Activated T-helper 9 cell treated with anti-CD3 and anti-CD28 coated beads, Interleukin-2, amount 50 U/mL, for 16 hours (primary cell): ENCODE measurements around the gene ATXN1.
A peak's percentile ranks its signal among the peaks of the same experiment; 100 is the strongest.
"Not testable (repeated sequence)": the region's sequence is repeated elsewhere in the genome, so short reads cannot be mapped to it uniquely, and the experiment has no call there.

Source experiments
- DNase-seq: peaks from one replicate; pipeline ENCODE4 v3.0.0-alpha.2; 2020; ENCODE audit warnings: low read depth

ATXN1 gene

DNA sequence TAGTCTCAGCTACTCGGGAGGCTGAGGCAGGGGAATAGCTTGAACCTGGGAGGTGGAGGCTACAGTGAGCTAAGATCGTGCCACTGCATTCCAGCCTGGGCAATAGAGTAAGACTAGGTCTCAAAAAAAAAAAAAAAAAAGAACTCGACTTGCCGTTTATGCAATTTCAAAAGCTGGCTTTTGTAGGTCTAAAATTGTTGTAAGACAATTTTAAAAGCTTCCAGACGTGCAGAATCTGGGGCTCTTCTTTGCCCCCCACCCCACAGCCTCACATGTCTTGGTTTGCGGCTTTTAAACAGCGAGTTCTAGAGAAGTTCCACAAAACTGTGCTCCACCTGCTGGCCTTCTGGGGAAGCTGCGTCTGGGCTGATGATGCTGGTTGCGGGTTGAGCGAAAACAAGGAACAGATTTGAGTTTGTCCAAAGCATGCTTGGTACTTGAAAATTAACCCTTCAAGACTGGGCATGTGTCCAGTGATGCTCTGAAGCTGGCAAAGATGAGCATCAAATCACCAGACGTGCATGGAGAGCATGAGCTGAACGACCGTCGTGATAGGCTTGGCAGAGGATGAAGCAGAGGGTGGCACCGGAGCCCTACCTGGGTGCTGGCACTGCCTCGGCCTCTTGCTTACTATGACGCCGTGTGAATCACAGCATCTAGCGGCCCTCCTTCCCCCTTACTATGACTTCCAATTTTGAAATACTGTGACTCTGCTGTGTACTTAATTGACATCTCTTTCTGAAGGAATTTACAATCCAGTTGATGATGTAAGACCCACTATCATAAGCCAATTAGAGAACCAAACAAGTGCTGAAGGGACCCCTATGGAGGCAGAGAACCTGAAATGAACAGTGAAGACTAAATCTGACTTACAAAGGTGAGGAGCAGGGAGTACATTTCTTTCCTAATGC, 351.5 kb downstream of the ATXN1 start:
- DNase-seq: peak; percentile 34

- DNase-seq: no peak
Observed at GRCh38 chr6:16408766-16409165, 352.5 kb downstream of the ATXN1 start.

DNA sequence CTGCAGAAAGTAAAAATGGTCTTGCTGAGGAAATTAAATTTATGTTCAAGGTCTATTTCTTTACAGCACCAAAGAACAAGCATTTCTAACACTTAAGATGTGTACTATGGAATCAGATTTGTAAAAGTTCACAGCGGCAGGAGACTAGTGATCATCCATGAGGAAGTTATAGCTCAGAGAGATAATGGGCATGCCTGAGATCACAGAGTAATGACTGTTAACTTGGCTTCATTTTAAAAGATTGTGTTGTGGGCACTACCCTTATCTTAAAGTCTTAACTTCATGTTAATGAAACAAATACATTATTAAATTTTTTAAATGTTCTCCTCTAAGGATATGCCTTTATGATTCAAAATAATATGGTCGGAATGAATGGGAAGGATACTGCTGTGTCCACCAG, 354.3 kb downstream of the ATXN1 start:
- DNase-seq: no peak

- not testable (repeated sequence) for DNase-seq
Observed at GRCh38 chr6:16406538-16406937, 354.7 kb downstream of the ATXN1 start.

DNA sequence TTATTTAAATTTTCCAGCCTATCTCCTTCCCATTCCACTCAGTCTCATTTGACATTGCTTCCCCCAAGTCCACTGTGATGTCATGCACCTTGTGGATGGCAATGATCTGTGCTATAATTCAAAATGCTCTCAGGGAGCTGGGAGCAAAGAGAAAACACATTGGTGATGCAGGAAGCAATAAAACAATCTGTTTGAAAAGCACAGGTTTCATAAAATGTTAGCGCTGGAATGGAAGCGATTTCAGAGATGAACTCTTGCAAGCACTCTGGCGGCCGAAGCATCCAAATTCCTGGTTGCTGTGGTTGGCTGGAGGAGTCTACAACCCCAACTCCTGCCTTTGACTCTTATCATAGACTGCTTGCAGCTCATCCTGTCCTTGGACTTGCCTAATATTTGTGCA, 355.9 kb downstream of the ATXN1 start:
- no peak for DNase-seq

DNA sequence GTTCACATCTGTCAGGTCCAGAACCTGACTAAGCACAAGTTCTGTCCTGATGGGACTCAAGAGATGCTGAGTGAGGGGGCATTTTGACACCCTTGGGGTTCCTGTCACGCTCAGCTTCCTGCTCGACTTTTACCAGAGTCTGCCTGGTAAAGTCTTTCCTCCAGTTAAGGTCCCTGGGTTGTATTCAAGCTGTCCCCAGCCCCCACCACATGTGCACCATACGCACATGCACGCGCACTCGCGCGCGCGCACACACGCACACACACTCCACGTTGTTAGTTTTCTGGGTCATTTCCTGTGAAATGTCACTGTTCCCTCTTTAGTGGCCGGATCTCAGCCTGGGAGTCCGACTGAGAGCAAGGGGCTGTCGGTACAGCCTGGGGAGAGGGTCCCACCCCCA, 356.8 kb downstream of the ATXN1 start:
- DNase-seq: no peak

- no peak for DNase-seq
Observed at GRCh38 chr6:16403831-16404230, 357.4 kb downstream of the ATXN1 start.

GRCh38 chr6:16402581-16402900, 358.7 kb downstream of the ATXN1 start:
- no peak for DNase-seq

GRCh38 chr6:16400248-16400760, 361.0 kb downstream of the ATXN1 start:
- DNase-seq: no peak

DNA sequence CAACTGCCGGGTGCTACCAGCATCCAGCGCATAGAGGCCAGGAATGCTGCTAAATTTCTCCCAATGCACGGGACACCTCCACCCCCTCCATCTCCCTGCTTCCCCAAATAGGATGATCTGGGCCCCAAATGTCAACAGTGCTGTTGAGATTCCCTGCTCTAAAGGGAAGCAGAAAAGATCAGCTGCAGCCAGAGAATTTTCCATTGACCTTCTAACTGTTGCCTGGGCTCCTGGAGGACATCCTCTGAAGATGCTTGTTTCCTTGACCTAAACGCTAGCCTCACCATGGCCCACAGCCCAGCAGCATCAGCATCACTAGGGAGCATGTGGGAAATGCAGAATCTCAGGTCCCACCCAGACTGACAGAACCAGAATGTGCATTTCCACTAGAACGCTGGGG, 361.6 kb downstream of the ATXN1 start:
- no peak for DNase-seq

- no peak for DNase-seq
Observed at GRCh38 chr6:16399158-16399557, 362.1 kb downstream of the ATXN1 start.

GRCh38 chr6:16398587-16398986, 362.7 kb downstream of the ATXN1 start:
- no peak for DNase-seq

DNA sequence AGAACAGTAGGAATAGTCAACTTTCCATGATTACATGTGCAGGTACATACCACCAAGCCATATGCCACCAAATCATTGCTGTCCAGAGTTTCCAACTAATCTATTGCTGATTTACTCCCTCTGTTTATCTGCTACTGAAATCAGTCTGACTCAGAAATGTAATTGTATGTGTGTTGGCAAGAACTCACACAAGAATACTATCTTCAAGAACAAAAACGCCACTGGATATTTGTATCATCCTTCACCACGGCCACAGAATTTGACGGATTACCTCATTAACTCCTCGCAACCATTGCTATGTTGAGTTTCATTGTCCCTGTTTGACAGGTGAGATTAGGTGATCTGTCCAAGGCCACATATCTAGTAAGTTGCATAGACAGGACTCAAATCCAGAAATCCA, 363.6 kb downstream of the ATXN1 start:
- DNase-seq: no peak

- DNase-seq: no peak
Observed at GRCh38 chr6:16396497-16397319, 364.6 kb downstream of the ATXN1 start.

- no peak for DNase-seq
Observed at GRCh38 chr6:16394632-16395031, 366.6 kb downstream of the ATXN1 start.

DNA sequence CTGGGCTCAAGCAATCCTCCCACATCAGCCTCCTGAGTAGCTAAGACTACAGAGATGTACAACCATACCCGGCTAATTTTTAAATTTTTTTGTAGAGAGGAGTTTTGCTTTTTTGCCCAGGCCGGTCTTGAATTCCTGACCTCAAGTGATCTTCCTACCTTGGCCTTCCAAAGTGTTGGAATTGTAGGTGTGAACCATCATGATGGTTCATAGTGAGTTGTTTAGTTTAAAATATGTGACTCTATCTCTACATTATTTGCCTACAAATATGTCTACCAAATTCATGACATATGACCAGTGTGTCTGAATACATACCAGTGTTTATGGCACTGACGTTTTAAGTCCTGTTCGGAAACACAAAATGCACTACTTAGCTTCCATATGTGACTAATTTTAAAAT, 367.9 kb downstream of the ATXN1 start:
- no peak for DNase-seq

GRCh38 chr6:16392010-16392409, 369.2 kb downstream of the ATXN1 start:
- no peak for DNase-seq

GRCh38 chr6:16391451-16391912, 369.8 kb downstream of the ATXN1 start:
- DNase-seq: no peak

- DNase-seq: not testable (repeated sequence)
Observed at GRCh38 chr6:16390909-16391450, 370.3 kb downstream of the ATXN1 start.

- no peak for DNase-seq
Observed at GRCh38 chr6:16389642-16390041, 371.6 kb downstream of the ATXN1 start.

DNA sequence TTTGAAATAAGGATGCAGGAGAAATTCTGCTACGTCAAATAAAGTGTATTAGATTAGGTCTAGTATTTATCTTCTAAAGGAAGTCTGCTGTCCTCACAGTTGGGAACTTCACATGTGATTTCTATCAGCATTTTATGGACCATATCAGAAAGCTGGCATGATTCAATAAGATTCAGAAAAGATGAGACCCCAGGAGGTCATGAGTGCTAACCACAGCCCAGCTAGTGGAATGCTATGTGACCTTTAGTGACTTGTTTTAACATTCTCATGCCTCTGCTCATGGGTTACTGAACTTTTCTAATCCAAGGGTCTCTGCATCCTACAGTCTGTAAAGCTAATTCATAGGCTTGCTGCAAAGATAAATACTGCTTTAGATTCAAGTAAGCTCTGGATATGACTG, 372.8 kb downstream of the ATXN1 start:
- no peak for DNase-seq

- no peak for DNase-seq
Observed at GRCh38 chr6:16386057-16386456, 375.2 kb downstream of the ATXN1 start.
